ENCODE results near the gene CXCL1. TPM values are rescaled to one million over a fixed set of nuclear protein-coding genes. Genes with fewer than 3 reads are reported as not detected.

Gene CXCL1
- not detected in 2 replicates for total RNA-seq (2014; rRNA removed; shearing (Covaris generic))

- DNase-seq (ENCODE audit: low spot score), result no peak
Observed at GRCh38 chr4:73869130-73870055, at the start of gene CXCL1. Gene CXCL1 (plus strand): TSS chr4:73869393. CDS start chr4:73869471, 78 bp downstream.

GRCh38 chr4:73821325-73821724 lies 47.9 kb upstream of the CXCL1 start:
- DNase-seq (ENCODE audit: low spot score), result no peak

GRCh38 chr4:73822389-73822788 lies 46.8 kb upstream of the CXCL1 start:
- DNase-seq (ENCODE audit: low spot score), result no peak

- DNase-seq (ENCODE audit: low spot score), result no peak
Observed at GRCh38 chr4:73822812-73823504, 46.2 kb upstream of the CXCL1 start.

GRCh38 chr4:73823760-73824159 lies 45.4 kb upstream of the CXCL1 start:
- no peak for DNase-seq (ENCODE audit: low spot score)

- no peak for DNase-seq (ENCODE audit: low spot score)
Observed at GRCh38 chr4:73828956-73829355, 40.2 kb upstream of the CXCL1 start.

GRCh38 chr4:73831569-73831968 lies 37.6 kb upstream of the CXCL1 start:
- DNase-seq (ENCODE audit: low spot score), result no peak

GRCh38 chr4:73832651-73833237 lies 36.4 kb upstream of the CXCL1 start:
- DNase-seq (ENCODE audit: low spot score), result peak; percentile 68

- DNase-seq (ENCODE audit: low spot score), result no peak
Observed at GRCh38 chr4:73836373-73837279, 32.6 kb upstream of the CXCL1 start, which contains the start of gene CXCL6. Gene CXCL6 (plus strand): TSS chr4:73836678. CDS start chr4:73836751, 73 bp downstream.

GRCh38 chr4:73839071-73839470 lies 30.1 kb upstream of the CXCL1 start:
- DNase-seq (ENCODE audit: low spot score), result no peak

- DNase-seq (ENCODE audit: low spot score), result no peak
Observed at GRCh38 chr4:73839715-73840114, 29.5 kb upstream of the CXCL1 start.

- DNase-seq (ENCODE audit: low spot score), result no peak
Observed at GRCh38 chr4:73841243-73841925, 27.8 kb upstream of the CXCL1 start.

- DNase-seq (ENCODE audit: low spot score), result no peak
Observed at GRCh38 chr4:73842696-73843095, 26.5 kb upstream of the CXCL1 start.

GRCh38 chr4:73843369-73843768 lies 25.8 kb upstream of the CXCL1 start:
- no peak for DNase-seq (ENCODE audit: low spot score)

GRCh38 chr4:73844345-73844744 lies 24.8 kb upstream of the CXCL1 start:
- no peak for DNase-seq (ENCODE audit: low spot score)

GRCh38 chr4:73844806-73845205 lies 24.4 kb upstream of the CXCL1 start:
- DNase-seq (ENCODE audit: low spot score), result no peak

- no peak for DNase-seq (ENCODE audit: low spot score)
Observed at GRCh38 chr4:73847526-73848182, 21.5 kb upstream of the CXCL1 start.

- no peak for DNase-seq (ENCODE audit: low spot score)
Observed at GRCh38 chr4:73848183-73848777, 20.9 kb upstream of the CXCL1 start.

- DNase-seq (ENCODE audit: low spot score), result no peak
Observed at GRCh38 chr4:73850261-73850970, 18.8 kb upstream of the CXCL1 start.

Data from A172 (cell line).